Measurements from ENCODE around the gene PAX8. TPM values are rescaled to one million over a fixed set of nuclear protein-coding genes. Genes with fewer than 3 reads are reported as not detected.

PAX8 gene
- total and polyA plus RNA-seq, 2 experiments from 2014 or later: 0.21 to 0.32 TPM

GRCh38 chr2:113230531-113230930 lies 48.2 kb downstream of the PAX8 start (continued):
- TF ChIP-seq CTCF (conservative IDR thresholded peaks at IDR 0.05; ENCODE audit: low read depth in 2 of 2) (no peak), STAT1 (IDR thresholded peaks at IDR 0.05; ENCODE audit: unreplicated experiment) (no peak)

- Mint-ChIP-seq H3K27me3 (ENCODE audit: insufficient read depth, low read depth, poor library complexity) (peaks cover 2% of the 10 kb centered on the region), H3K9me3 (no peaks in the 10 kb centered on the region), H3K27ac (no peak overlapping the region), H3K36me3 (ENCODE audit: low read depth) (no peaks in the 10 kb centered on the region), H3K4me3 (no peak overlapping the region), H3K4me1 (peaks cover 10% of the 10 kb centered on the region; the same call in 2 of the 3 replicates)
- Histone ChIP-seq H4K20me1 (replicated peaks; ENCODE audit: insufficient read depth) (no peaks in the 10 kb centered on the region), H3F3A (replicated peaks; ENCODE audit: low read depth) (no peaks in the 10 kb centered on the region), H3K36me3 (ENCODE audit: insufficient read depth) (no peaks in the 10 kb centered on the region), H3K4me2 (no peak overlapping the region), H3K4me3 (no peak overlapping the region), H2AFZ (no peak overlapping the region), H3K9me2 (ENCODE audit: insufficient read depth) (no peaks in the 10 kb centered on the region), H3K27me3 (ENCODE audit: insufficient read depth) (no peaks in the 10 kb centered on the region), H3K27ac (ENCODE audit: low read depth) (no peak overlapping the region), H3K4me1 (ENCODE audit: insufficient read depth) (peaks cover 8% of the 10 kb centered on the region; the same call in 1 of the 2 replicates), H3K79me2 (replicated peaks; ENCODE audit: insufficient read depth) (no peaks in the 10 kb centered on the region)
- ATAC-seq (no peak), DNase-seq (ENCODE audit: low spot score) (no peak)
- TF ChIP-seq NANOG (IDR thresholded peaks at IDR 0.05; ENCODE audit: borderline replicate concordance): no peak
- no peak for TF ChIP-seq POLR2AphosphoS5 (IDR thresholded peaks at IDR 0.05; ENCODE audit: low read depth)
- TF ChIP-seq CTCF (conservative IDR thresholded peaks at IDR 0.05; ENCODE audit: low read depth in 2 of 2): no peak
- no peak for TF ChIP-seq STAT1 (IDR thresholded peaks at IDR 0.05; ENCODE audit: unreplicated experiment)
- no peak for TF ChIP-seq JUNB (IDR thresholded peaks at IDR 0.05; ENCODE audit: unreplicated experiment)
- TF ChIP-seq ZNF462 (CRISPR knock-in tag; IDR thresholded peaks at IDR 0.05): no peak
- TF ChIP-seq EZH2 (IDR thresholded peaks at IDR 0.05; ENCODE audit: low read depth, unreplicated experiment): no peak
- TF ChIP-seq ETS1 (IDR thresholded peaks at IDR 0.05): no peak
- TF ChIP-seq EZH2phosphoT487 (IDR thresholded peaks at IDR 0.05; ENCODE audit: unreplicated experiment): no peak
- TF ChIP-seq ZNF114 (CRISPR knock-in tag; IDR thresholded peaks at IDR 0.05): no peak
These were observed 48.9 kb downstream of the PAX8 start for GRCh38 chr2:113229795-113230194.

All from GM23338 (cell line).